GM19452 (cell line): ENCODE results near the gene PPARG.
"Not testable (repeated sequence)": the region's sequence is repeated elsewhere in the genome, so short reads cannot be mapped to it uniquely, and the experiment has no call there.

Experiments
- ATAC-seq: cut with Tn5 transposase; IDR thresholded peaks from one replicate; pipeline ENCODE4 v1.9.1; 2021; ENCODE audit not compliant: unreplicated experiment

The PPARG gene

GRCh38 chr3:12456441-12456840 lies 167.6 kb downstream of the PPARG start:
- no peak for ATAC-seq

GRCh38 chr3:12457380-12457779 lies 168.5 kb downstream of the PPARG start:
- ATAC-seq = not testable (repeated sequence)

- ATAC-seq = no peak
Observed at GRCh38 chr3:12458901-12459300, 170.0 kb downstream of the PPARG start.

GRCh38 chr3:12460127-12460526 lies 171.3 kb downstream of the PPARG start:
- no peak for ATAC-seq

GRCh38 chr3:12461097-12461649 lies 172.3 kb downstream of the PPARG start:
- no peak for ATAC-seq

GRCh38 chr3:12462159-12462947 lies 173.5 kb downstream of the PPARG start:
- no peak for ATAC-seq

- no peak for ATAC-seq
Observed at GRCh38 chr3:12463686-12464085, 174.8 kb downstream of the PPARG start.

GRCh38 chr3:12464181-12464580 lies 175.3 kb downstream of the PPARG start:
- ATAC-seq = no peak

GRCh38 chr3:12465151-12465835 lies 176.4 kb downstream of the PPARG start:
- no peak for ATAC-seq

- no peak for ATAC-seq
Observed at GRCh38 chr3:12465836-12466225, 177.0 kb downstream of the PPARG start.

GRCh38 chr3:12467746-12468145 lies 178.9 kb downstream of the PPARG start:
- ATAC-seq = no peak

GRCh38 chr3:12468276-12468675 lies 179.4 kb downstream of the PPARG start:
- no peak for ATAC-seq

- ATAC-seq = no peak
Observed at GRCh38 chr3:12468757-12469156, 179.9 kb downstream of the PPARG start.

- ATAC-seq = not testable (repeated sequence)
Observed at GRCh38 chr3:12469222-12469621, 180.4 kb downstream of the PPARG start.

- ATAC-seq = no peak
Observed at GRCh38 chr3:12470111-12470510, 181.2 kb downstream of the PPARG start.

- ATAC-seq = no peak
Observed at GRCh38 chr3:12470680-12471079, 181.8 kb downstream of the PPARG start.

- ATAC-seq = no peak
Observed at GRCh38 chr3:12471241-12471640, 182.4 kb downstream of the PPARG start.

GRCh38 chr3:12472000-12472610 lies 183.2 kb downstream of the PPARG start:
- no peak for ATAC-seq

GRCh38 chr3:12472796-12473195 lies 183.9 kb downstream of the PPARG start:
- ATAC-seq = no peak

- no peak for ATAC-seq
Observed at GRCh38 chr3:12473511-12473910, 184.6 kb downstream of the PPARG start.

- no peak for ATAC-seq
Observed at GRCh38 chr3:12476238-12476897, 187.5 kb downstream of the PPARG start.
